Neural progenitor cell (in vitro differentiated cells): Measurements from ENCODE around the gene ASB3.

Experiments
- CTCF ChIP-seq: fragments of 200-600 bp; sonication (generic); IDR thresholded peaks from 2 replicates; pipeline ENCODE4 v1.5.1; 2017; ENCODE audit warnings: antibody characterized with exemption, mild to moderate bottlenecking
- EZH2 ChIP-seq: fragments of 200-600 bp; sonication (generic); IDR thresholded peaks from 2 replicates; pipeline ENCODE4 v1.6.1; 2017; ENCODE audit warnings: antibody characterized with exemption, mild to moderate bottlenecking, moderate library complexity
- EZH2phosphoT487 ChIP-seq: fragments of 200-600 bp; sonication (generic); IDR thresholded peaks from 2 replicates; pipeline ENCODE4 v1.6.1; 2017; ENCODE audit warnings: antibody characterized with exemption

DNA sequence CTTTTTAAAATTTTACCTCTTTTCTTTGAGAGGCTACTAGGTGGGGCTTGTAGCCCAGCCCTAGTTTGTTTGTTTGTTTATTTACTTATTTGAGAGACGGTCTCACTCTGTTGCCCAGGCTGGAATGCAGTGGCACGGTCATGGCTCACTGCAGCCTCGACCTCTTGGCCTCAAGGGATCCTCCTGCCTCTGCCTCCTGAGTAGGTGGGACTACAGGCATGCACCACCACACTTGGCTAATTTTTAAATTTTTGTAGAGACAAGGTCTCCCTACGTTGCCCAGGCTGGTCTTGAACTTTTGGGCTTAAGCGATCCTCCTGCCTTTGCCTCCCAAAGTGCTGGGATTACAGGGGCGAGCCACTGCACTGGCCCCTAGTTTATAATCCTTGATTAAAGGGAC lies 35.1 kb upstream of the ASB3 start:
- no peak for TF ChIP-seq CTCF
- TF ChIP-seq EZH2phosphoT487: no peak
- no peak for TF ChIP-seq EZH2
